Activated CD4-positive, alpha-beta memory T cell treated with anti-CD3 and anti-CD28 coated beads, Interleukin-2, amount 10 ng/mL, durations not matched to agents 7 days and 5 days (primary cell): ENCODE data around the gene TMEM263. TPM values are rescaled to one million over a fixed set of nuclear protein-coding genes. Genes with fewer than 3 reads are reported as not detected.
"Not testable (repeated sequence)": the region's sequence is repeated elsewhere in the genome, so short reads cannot be mapped to it uniquely, and the experiment has no call there.

Source experiments
- CTCF ChIA-PET: fragments of 350-600 bp; sonication (Branson Sonifier 250); formaldehyde crosslinking; loops from one replicate; lab custom pipeline; 2021; ENCODE audit warnings: antibody characterized with exemption, inconsistent platforms; lab: Charles Lee
- POLR2A ChIA-PET: fragments of 350-600 bp; sonication (Branson Sonifier 250); formaldehyde crosslinking; loops from one replicate; lab custom pipeline; 2021; ENCODE audit warnings: antibody characterized with exemption; lab: Charles Lee
- DNase-seq: peaks from one replicate; pipeline ENCODE4 v3.0.0-alpha.2; 2020
- H3K27ac Mint-ChIP-seq: one replicate; pipeline ENCODE4 v1.8.0; 2021; ENCODE audit warnings: mild to moderate bottlenecking, mixed read lengths
- H3K27me3 Mint-ChIP-seq: one replicate; pipeline ENCODE4 v1.8.0; 2021; ENCODE audit warnings: mixed read lengths
- H3K36me3 Mint-ChIP-seq: one replicate; pipeline ENCODE4 v1.8.0; 2021; ENCODE audit warnings: low read depth, mixed read lengths
- H3K4me1 Mint-ChIP-seq: one replicate; pipeline ENCODE4 v1.8.0; 2021; ENCODE audit warnings: mixed read lengths
- H3K4me3 Mint-ChIP-seq: one replicate; pipeline ENCODE4 v1.8.0; 2021; ENCODE audit warnings: mild to moderate bottlenecking, mixed read lengths
- H3K9me3 Mint-ChIP-seq: one replicate; pipeline ENCODE4 v1.8.0; 2021; ENCODE audit warnings: mixed read lengths
- total RNA-seq, 2 experiments: library from RNA; stranded (reverse); gene quantifications; one replicate each; pipeline ENCODE4 v1.2.3, GENCODE V29; 2021

The TMEM263 gene
- total RNA-seq, 2 experiments from 2014 or later: 26.0 to 27.0 TPM

- DNase-seq: no peak
- no peak overlapping the region for H3K27ac Mint-ChIP-seq
- no peak overlapping the region for H3K4me3 Mint-ChIP-seq
- no peaks in the 10 kb centered on the region for H3K27me3 Mint-ChIP-seq
- ChIA-PET CTCF (no interaction called here), POLR2A (interaction anchor here (0.8 to 1.1 kb wide), 2 partner anchors 23 to 675 kb away, joined by 3 read pairs; partner anchors contain the start of gene TMEM263)
- H3K36me3 Mint-ChIP-seq: peaks cover 24% of the 10 kb centered on the region
- H3K9me3 Mint-ChIP-seq: no peaks in the 10 kb centered on the region
- no peaks in the 10 kb centered on the region for H3K4me1 Mint-ChIP-seq
Measured at GRCh38 chr12:106978035-106978800, 22.5 kb downstream of the TMEM263 start.

DNA sequence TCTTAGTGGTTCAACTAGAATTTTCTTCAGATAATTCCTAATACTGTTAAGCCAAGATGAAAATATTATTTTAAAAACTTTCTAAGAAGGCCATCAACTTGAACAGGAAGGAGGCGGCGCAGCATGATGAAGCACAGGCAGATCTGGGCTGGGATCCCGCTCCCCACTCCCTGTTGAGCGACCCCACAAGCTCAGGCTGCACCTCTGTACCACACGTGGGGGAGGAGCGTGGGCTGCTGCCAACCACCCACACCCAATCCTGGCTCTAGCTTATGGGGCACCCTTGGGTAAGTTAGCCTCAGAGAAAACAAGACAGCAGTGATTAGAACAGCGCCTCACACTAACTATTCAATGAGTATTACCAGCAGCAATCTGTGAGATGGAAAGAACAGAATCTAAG, 25.2 kb downstream of the TMEM263 start:
- Mint-ChIP-seq H3K4me3 (no peak overlapping the region), H3K27me3 (no peaks in the 10 kb centered on the region), H3K27ac (no peak overlapping the region), H3K36me3 (peaks cover 32% of the 10 kb centered on the region), H3K4me1 (peaks cover 18% of the 10 kb centered on the region), H3K9me3 (no peaks in the 10 kb centered on the region)
- no peak for DNase-seq
- CTCF ChIA-PET: interaction anchor here (0.8 kb wide), 1 partner anchor 26 kb away, joined by 3 read pairs; no protein-coding TSS in a partner anchor
- POLR2A ChIA-PET: no interaction called here

DNA sequence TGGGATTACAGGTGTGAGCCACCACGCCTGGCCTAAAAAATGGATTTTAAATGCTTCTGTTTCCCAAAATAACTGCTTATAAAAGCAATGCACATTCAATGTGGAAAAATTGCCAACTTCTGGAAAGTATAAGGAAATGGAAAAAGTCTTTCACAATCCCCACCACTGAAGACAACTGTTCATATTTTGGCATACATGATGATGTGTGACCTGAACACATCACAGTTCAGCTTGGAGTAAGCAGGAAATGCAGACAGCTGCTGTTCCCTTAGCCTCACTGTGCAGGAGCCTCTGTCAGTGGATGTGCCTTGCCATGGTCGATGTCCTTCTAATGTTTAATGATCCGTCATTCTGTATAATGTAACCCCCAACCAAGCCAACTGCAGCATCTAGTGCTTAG, 26.1 kb downstream of the TMEM263 start:
- POLR2A ChIA-PET: no interaction called here

GRCh38 chr12:106982229-106982628, 26.5 kb downstream of the TMEM263 start:
- H3K27ac Mint-ChIP-seq: no peak overlapping the region
- ChIA-PET POLR2A (no interaction called here), CTCF (no interaction called here)
- no peaks in the 10 kb centered on the region for H3K27me3 Mint-ChIP-seq
- no peaks in the 10 kb centered on the region for H3K9me3 Mint-ChIP-seq
- no peak for DNase-seq
- H3K4me3 Mint-ChIP-seq: no peak overlapping the region
- H3K36me3 Mint-ChIP-seq: peaks cover 32% of the 10 kb centered on the region
- peaks cover 28% of the 10 kb centered on the region for H3K4me1 Mint-ChIP-seq

More for the DNA sequence above, 26.1 kb downstream of the TMEM263 start:
- no peak for DNase-seq
- H3K4me3 Mint-ChIP-seq: no peak overlapping the region
- no peak overlapping the region for H3K27ac Mint-ChIP-seq
- CTCF ChIA-PET: no interaction called here
- no peaks in the 10 kb centered on the region for H3K9me3 Mint-ChIP-seq
- H3K27me3 Mint-ChIP-seq: no peaks in the 10 kb centered on the region
- peaks cover 25% of the 10 kb centered on the region for H3K4me1 Mint-ChIP-seq
- H3K36me3 Mint-ChIP-seq: peaks cover 32% of the 10 kb centered on the region

DNA sequence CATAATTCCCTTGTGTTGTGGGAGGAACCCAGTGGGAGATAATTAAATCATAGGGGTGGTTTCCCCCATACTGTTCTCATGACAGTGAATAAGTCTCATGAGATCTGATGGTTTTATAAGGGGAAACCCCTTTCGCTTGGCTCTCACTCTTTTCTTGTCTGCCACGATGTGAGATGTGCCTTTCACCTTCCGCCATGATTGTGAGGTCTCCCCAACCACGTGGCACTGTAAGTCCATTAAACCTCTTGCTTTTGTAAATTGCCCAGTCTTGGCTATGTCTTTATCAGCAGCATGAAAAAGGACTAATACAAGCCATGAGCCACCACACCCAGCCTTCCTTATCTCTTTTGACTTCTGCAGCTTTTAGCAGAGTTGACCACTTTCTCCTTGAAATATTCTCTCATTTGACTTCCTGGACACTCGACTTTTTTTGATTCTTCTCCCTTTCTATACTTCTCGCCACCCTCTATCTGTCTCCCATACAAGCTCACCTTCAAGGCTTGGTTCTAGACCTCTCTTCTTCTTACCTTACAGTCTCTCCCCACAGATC, 29.0 kb downstream of the TMEM263 start:
- CTCF ChIA-PET: no interaction called here
- no peak overlapping the region for H3K4me3 Mint-ChIP-seq
- POLR2A ChIA-PET: interaction anchor here (1.1 kb wide), 2 partner anchors 29 to 627 kb away, joined by 3 read pairs; partner anchors contain the start of gene TMEM263
- H3K27ac Mint-ChIP-seq: no peak overlapping the region
- no peaks in the 10 kb centered on the region for H3K9me3 Mint-ChIP-seq
- DNase-seq: no peak
- H3K27me3 Mint-ChIP-seq: no peaks in the 10 kb centered on the region
- H3K36me3 Mint-ChIP-seq: peaks cover 21% of the 10 kb centered on the region
- H3K4me1 Mint-ChIP-seq: peaks cover 33% of the 10 kb centered on the region

DNA sequence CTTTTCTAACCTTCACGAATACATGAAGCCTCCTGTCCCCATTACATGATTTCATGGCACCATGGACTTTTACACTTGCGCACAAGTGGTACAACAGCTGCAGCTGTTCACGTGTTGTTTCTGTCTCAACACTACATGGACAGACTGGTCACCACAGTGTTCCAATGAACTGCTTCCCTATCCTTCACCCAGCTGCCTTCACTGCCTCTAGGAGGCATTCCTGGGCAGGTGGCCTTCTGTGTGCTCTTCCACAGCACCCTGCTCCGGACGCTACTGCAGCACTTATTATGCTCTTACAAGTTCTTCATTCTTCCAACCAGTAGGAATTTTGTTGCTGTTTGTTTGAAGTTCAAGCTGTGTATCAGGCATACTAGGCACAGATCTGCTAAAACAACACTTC, 29.8 kb downstream of the TMEM263 start:
- H3K27ac Mint-ChIP-seq: no peak overlapping the region

DNA sequence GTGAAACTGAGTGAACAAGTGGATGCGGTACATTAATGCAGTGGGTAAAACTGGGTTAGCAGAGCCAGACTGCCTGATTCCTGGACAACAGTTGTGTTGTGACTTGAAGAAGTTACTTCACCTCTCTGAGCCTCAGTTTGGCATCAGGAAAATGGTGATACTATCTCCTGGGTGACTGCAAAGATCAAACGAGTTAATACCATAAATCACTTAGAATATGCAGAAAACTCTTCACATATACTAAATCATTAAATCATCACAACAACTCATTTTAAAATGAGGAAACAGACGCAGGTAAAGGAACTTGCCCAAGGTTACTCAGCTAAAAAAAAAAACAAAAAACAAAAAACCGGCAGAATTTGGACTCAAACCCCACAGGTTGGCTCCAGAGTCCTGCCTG, 30.4 kb downstream of the TMEM263 start:
- H3K4me1 Mint-ChIP-seq: peaks cover 33% of the 10 kb centered on the region
- H3K9me3 Mint-ChIP-seq: no peaks in the 10 kb centered on the region
- POLR2A ChIA-PET: interaction anchor here (1.1 to 1.5 kb wide), 2 partner anchors 30 to 106 kb away, joined by 5 to 12 read pairs; partner anchors contain the start of gene TMEM263
- H3K36me3 Mint-ChIP-seq: peaks cover 21% of the 10 kb centered on the region
- peak overlapping the region; percentile 88 for H3K4me3 Mint-ChIP-seq
- CTCF ChIA-PET: interaction anchor here (1.4 kb wide), 1 partner anchor 146 kb away, joined by 5 read pairs; no protein-coding TSS in a partner anchor
- no peaks in the 10 kb centered on the region for H3K27me3 Mint-ChIP-seq
- H3K27ac Mint-ChIP-seq: no peak overlapping the region
- no peak for DNase-seq

More for the DNA sequence above, 29.8 kb downstream of the TMEM263 start:
- H3K9me3 Mint-ChIP-seq: no peaks in the 10 kb centered on the region
- H3K4me1 Mint-ChIP-seq: peaks cover 33% of the 10 kb centered on the region
- DNase-seq: no peak
- H3K4me3 Mint-ChIP-seq: no peak overlapping the region
- no peaks in the 10 kb centered on the region for H3K27me3 Mint-ChIP-seq
- H3K36me3 Mint-ChIP-seq: peaks cover 21% of the 10 kb centered on the region
- POLR2A ChIA-PET: no interaction called here
- CTCF ChIA-PET: no interaction called here

DNA sequence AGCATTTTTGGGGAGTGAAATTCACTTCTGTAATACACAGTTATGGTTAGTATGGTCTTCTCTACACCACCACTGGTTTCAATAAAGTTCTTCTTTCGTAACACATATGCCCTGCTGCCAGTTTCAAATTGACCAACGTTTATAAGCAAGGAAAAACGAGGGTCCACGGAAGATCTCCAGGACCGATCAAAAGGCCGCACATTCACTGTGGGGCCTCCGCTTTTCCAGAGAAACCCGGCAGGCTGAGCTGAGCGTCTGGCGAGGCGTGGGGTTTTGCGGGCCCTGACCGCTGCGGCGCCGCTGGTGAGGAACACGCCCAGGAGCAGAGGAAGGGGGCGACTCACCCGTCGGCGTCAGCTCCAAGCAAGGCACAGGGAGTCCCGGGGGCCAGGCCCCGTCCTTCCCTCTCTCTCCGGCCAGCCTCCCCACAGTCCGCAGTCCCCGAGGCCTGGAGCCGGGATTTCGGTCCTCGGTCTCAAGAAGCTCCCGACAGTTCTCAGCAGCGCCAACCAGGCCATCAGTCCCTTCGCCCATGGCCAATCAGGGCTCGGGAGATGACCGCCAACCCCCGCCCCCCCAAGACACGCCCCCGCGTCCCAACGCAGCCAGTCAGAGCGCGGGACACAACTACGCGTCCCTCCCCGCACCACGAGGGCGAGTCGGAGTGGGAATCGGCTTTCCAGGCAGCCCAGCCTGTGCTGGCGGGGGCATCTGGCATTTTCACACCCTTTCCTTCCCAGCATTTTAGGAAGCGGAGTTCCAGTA, 31.1 kb downstream of the TMEM263 start, which contains the start of gene MTERF2:
Gene MTERF2 (minus strand): TSS at position 522 of the 765 bp plus-strand sequence. CDS start 8,432 bp downstream, outside the sequence.
- CTCF ChIA-PET: interaction anchor here (0.9 to 1.4 kb wide), 2 partner anchors 106 to 145 kb away, joined by 3 to 5 read pairs; no protein-coding TSS in a partner anchor
- POLR2A ChIA-PET: interaction anchor here (1.0 to 1.5 kb wide), 4 partner anchors 27 to 106 kb away, joined by 3 to 12 read pairs (median 4); partner anchors contain the start of gene TMEM263
- Mint-ChIP-seq H3K27me3 (no peaks in the 10 kb centered on the region), H3K36me3 (peaks cover 21% of the 10 kb centered on the region), H3K27ac (peak within 1 kb of the TSS; percentile 66), H3K4me1 (peaks cover 33% of the 10 kb centered on the region), H3K4me3 (peak within 1 kb of the TSS; percentile 88), H3K9me3 (no peaks in the 10 kb centered on the region)
- peak; percentile 83 for DNase-seq

- POLR2A ChIA-PET: interaction anchor here (1.2 to 1.5 kb wide), 2 partner anchors 26 to 32 kb away, joined by 3 to 12 read pairs; partner anchors contain the start of gene TMEM263
- CTCF ChIA-PET: no interaction called here
- peaks cover 33% of the 10 kb centered on the region for H3K4me1 Mint-ChIP-seq
- H3K27me3 Mint-ChIP-seq: no peaks in the 10 kb centered on the region
- peaks cover 21% of the 10 kb centered on the region for H3K36me3 Mint-ChIP-seq
- H3K9me3 Mint-ChIP-seq: no peaks in the 10 kb centered on the region
- H3K27ac Mint-ChIP-seq: no peak overlapping the region
- H3K4me3 Mint-ChIP-seq: peak overlapping the region; percentile 88
- no peak for DNase-seq
Measured at GRCh38 chr12:106987846-106988245, 32.1 kb downstream of the TMEM263 start.

- Mint-ChIP-seq H3K27ac (no peak overlapping the region), H3K9me3 (no peaks in the 10 kb centered on the region), H3K36me3 (peaks cover 12% of the 10 kb centered on the region), H3K4me3 (no peak overlapping the region), H3K4me1 (no peaks in the 10 kb centered on the region), H3K27me3 (no peaks in the 10 kb centered on the region)
- CTCF ChIA-PET: no interaction called here
- no peak for DNase-seq
- POLR2A ChIA-PET: interaction anchor here (1.9 kb wide), 1 partner anchor 38 kb away, joined by 4 read pairs; no protein-coding TSS in a partner anchor
Measured at GRCh38 chr12:106994579-106995220, 39.0 kb downstream of the TMEM263 start.

DNA sequence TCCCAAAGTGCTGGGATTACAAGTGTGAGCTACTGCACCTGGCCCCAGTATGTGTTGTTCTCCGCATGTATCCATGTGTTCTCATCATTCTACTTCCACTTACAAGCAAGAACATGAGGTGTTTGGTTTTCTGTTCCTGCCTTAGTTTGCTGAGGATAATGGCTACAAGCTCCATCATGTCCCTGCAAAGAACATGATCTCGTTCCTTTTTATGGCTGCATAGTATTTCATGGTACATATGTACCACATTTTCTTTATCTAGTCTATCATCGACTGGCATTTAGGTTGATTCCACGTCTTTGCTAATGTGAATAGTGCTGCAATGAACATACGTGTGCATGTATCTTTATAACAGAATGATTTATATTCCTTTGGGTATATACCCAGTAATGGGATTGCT, 40.4 kb downstream of the TMEM263 start:
- POLR2A ChIA-PET: interaction anchor here (1.9 kb wide), 1 partner anchor 40 kb away, joined by 4 read pairs; no protein-coding TSS in a partner anchor
- not testable (repeated sequence) for H3K27ac Mint-ChIP-seq, H3K9me3 Mint-ChIP-seq, H3K27me3 Mint-ChIP-seq, DNase-seq, H3K4me1 Mint-ChIP-seq, H3K4me3 Mint-ChIP-seq
- CTCF ChIA-PET: interaction anchor here (0.9 kb wide), 1 partner anchor 16 kb away, joined by 3 read pairs; no protein-coding TSS in a partner anchor
- H3K36me3 Mint-ChIP-seq: peaks cover 12% of the 10 kb centered on the region

GRCh38 chr12:106997916-106998315, 42.2 kb downstream of the TMEM263 start:
- CTCF ChIA-PET: interaction anchor here (1.0 kb wide), 1 partner anchor 107 kb away, joined by 3 read pairs; no protein-coding TSS in a partner anchor
- Mint-ChIP-seq H3K27ac (no peak overlapping the region), H3K27me3 (no peaks in the 10 kb centered on the region), H3K9me3 (no peaks in the 10 kb centered on the region), H3K4me3 (no peak overlapping the region), H3K4me1 (no peaks in the 10 kb centered on the region), H3K36me3 (peaks cover 14% of the 10 kb centered on the region)
- no peak for DNase-seq
- POLR2A ChIA-PET: no interaction called here
